Left lung (tissue), 10 donors: ENCODE measurements around the gene LRFN2. TPM values are rescaled to one million over a fixed set of nuclear protein-coding genes. Genes with fewer than 3 reads are reported as not detected.

Experiments used
- ATAC-seq: fragments of 200-7000 bp; cut with Tn5 transposase; one replicate; pipeline ENCODE4 v1.9.1; 2020; ENCODE audit warnings: moderate library complexity
- DNase-seq, 4 donors: peaks; one replicate each; pipeline ENCODE4 v3.0.0-alpha.2; 2013 to 2020
- H3K27ac ChIP-seq, 2 donors: fragments of 200-600 bp; sonication (generic) in 1 of 2; one replicate each; pipeline versions ENCODE4 v1.5.0 to v1.8.0; 2020 to 2021
- H3K27me3 ChIP-seq, 2 donors: fragments of 200-600 bp; sonication (generic) in 1 of 2; one replicate each; pipeline versions ENCODE4 v1.5.0 to v1.8.0; 2020 to 2021
- H3K36me3 ChIP-seq, 2 donors: fragments of 200-600 bp; sonication (generic) in 1 of 2; one replicate each; pipeline versions ENCODE4 v1.5.0 to v1.8.0; 2020 to 2021
- H3K4me1 ChIP-seq, 2 donors: fragments of 200-600 bp; one replicate each; pipeline ENCODE4 v1.8.0; 2021
- H3K4me3 ChIP-seq, 2 donors: fragments of 200-600 bp; sonication (generic) in 1 of 2; one replicate each; pipeline versions ENCODE4 v1.5.0 to v1.8.0; 2020 to 2021; ENCODE audit warnings: mild to moderate bottlenecking in 1 of 2
- H3K9me3 ChIP-seq, 2 donors: fragments of 200-600 bp; sonication (generic) in 1 of 2; one replicate each; pipeline versions ENCODE4 v1.5.0 to v1.8.0; 2020 to 2021
- intact Hi-C, 2 donors: fragments of 100-400 bp; cut with DNase I; formaldehyde crosslinking; loops; one replicate each; pipeline versions ENCODE4 v1.11.2 to v1.14.2; 2022
- polyA plus RNA-seq, 6 donors: library from polyadenylated mRNA; unstranded; fragments of 120-200 nt; gene quantifications; one replicate each; pipeline ENCODE4 v1.2.1, GENCODE V29; 2013; ENCODE audit not compliant: insufficient read length in 6 of 6
- total RNA-seq, 2 donors: library from RNA; stranded (reverse); fragmentation: NEBNext Ultra II Directional; extraction: Animal tissue kit (Norgen Biotek cat#: 25700); gene quantifications; one replicate each; pipeline ENCODE4 v1.2.1, GENCODE V29; 2021
- TF ChIP-seq, protein P1 (sequence below), 2 donors: fragments of 200-600 bp; sonication (generic) in 1 of 2; IDR thresholded peaks; one replicate each; pipeline versions ENCODE4 v1.5.0 to v1.8.0; 2021; ENCODE audit warnings: antibody characterized with exemption in 2 of 2
- donor health status: DM: no; HTN: yes; CAD: no.
- donor health status: DM: no; HTN: no; CAD: no.

LRFN2 gene
- total and polyA plus RNA-seq, 8 donors = 0.05 to 0.18 (median 0.11) TPM; not detected in 2

DNA sequence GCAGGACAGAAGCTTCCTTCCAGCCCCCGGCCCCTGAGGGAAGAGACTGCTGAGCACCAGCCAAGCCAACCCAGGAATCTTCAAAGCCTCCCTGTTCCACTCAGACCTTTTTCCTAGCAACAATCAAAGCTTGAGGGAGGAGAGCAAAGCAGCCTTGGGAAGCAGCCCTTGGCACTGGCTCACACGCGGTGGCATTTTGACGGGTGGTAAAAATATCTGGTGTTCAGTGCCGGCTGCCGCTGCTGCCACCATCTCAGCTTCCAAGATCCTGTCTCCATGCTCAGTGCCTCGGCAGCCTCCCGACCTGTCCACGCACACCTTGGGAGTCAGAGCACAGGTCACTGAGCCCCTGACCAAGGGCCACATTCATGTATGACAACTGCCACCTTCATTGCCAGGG is 170.1 kb downstream of the LRFN2 start:
- H3K4me3 ChIP-seq = no peak overlapping the region
- no peak overlapping the region for H3K27ac ChIP-seq
- no peaks in the 10 kb centered on the region for H3K27me3 ChIP-seq
- TF ChIP-seq, protein P1, sequence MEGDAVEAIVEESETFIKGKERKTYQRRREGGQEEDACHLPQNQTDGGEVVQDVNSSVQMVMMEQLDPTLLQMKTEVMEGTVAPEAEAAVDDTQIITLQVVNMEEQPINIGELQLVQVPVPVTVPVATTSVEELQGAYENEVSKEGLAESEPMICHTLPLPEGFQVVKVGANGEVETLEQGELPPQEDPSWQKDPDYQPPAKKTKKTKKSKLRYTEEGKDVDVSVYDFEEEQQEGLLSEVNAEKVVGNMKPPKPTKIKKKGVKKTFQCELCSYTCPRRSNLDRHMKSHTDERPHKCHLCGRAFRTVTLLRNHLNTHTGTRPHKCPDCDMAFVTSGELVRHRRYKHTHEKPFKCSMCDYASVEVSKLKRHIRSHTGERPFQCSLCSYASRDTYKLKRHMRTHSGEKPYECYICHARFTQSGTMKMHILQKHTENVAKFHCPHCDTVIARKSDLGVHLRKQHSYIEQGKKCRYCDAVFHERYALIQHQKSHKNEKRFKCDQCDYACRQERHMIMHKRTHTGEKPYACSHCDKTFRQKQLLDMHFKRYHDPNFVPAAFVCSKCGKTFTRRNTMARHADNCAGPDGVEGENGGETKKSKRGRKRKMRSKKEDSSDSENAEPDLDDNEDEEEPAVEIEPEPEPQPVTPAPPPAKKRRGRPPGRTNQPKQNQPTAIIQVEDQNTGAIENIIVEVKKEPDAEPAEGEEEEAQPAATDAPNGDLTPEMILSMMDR (IDR thresholded peaks at IDR 0.05) = no peak
- H3K9me3 ChIP-seq = no peaks in the 10 kb centered on the region
- H3K4me1 ChIP-seq = no peaks in the 10 kb centered on the region
- DNase-seq (no peak), ATAC-seq (no peak)
- intact Hi-C loops = no loop called here
- no peaks in the 10 kb centered on the region for H3K36me3 ChIP-seq

DNA sequence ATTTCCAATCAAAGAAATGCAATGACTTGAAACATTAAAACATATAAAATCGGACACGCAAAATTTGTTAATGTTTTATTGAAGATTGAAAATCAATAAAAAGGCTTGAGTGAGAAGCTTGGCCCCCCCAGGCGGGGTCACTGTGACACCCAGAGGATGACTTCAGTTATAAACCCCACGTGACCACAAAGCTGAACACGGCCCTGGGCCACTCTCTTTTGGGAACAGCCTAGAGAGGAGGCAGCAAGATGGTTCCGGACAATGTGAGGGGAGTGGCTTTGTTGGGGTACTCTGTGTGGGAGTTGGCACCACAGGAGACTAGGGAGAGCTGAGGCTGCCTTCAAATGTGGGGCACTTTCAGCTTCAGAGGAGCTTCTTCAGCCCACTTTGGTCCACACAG is 172.5 kb downstream of the LRFN2 start:
- Histone ChIP-seq H3K4me1 (no peaks in the 10 kb centered on the region), H3K4me3 (no peak overlapping the region), H3K9me3 (no peaks in the 10 kb centered on the region), H3K36me3 (no peaks in the 10 kb centered on the region), H3K27ac (no peak overlapping the region), H3K27me3 (peaks cover 0 to 9% of the 10 kb centered on the region in 2 donors)
- intact Hi-C loops = no loop called here
- DNase-seq (no peak), ATAC-seq (no peak)
- TF ChIP-seq, protein P1 (IDR thresholded peaks at IDR 0.05) = no peak

DNA sequence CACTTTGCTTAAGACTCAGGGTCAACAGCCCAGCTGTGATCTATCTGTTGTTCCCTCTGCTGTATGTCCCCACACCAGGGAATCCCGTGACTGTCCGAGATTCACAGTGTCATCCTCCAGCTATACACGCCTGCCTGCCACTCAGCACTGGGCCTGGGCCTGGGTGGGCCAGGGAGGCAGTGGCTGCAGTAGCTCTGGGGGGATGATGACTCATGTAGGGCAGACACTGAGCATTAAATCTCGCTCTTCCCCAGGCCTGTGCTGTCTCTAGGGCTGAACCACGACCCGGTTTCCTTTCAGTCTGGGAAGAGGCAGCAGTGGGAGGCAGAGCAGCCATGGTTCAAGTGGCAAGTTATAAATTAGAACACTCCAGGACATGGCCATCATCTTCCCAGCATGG is 173.9 kb downstream of the LRFN2 start:
- H3K9me3 ChIP-seq = no peaks in the 10 kb centered on the region
- no peak overlapping the region for H3K4me3 ChIP-seq
- TF ChIP-seq, protein P1 (IDR thresholded peaks at IDR 0.05) = no peak
- H3K27me3 ChIP-seq = peaks cover 0 to 9% of the 10 kb centered on the region in 2 donors
- no peak overlapping the region for H3K27ac ChIP-seq
- H3K36me3 ChIP-seq = no peaks in the 10 kb centered on the region
- intact Hi-C loops = no loop called here
- peak; percentile 36 for ATAC-seq
- peak in 1 of 4 donors; percentile 12 for DNase-seq
- no peaks in the 10 kb centered on the region for H3K4me1 ChIP-seq

DNA sequence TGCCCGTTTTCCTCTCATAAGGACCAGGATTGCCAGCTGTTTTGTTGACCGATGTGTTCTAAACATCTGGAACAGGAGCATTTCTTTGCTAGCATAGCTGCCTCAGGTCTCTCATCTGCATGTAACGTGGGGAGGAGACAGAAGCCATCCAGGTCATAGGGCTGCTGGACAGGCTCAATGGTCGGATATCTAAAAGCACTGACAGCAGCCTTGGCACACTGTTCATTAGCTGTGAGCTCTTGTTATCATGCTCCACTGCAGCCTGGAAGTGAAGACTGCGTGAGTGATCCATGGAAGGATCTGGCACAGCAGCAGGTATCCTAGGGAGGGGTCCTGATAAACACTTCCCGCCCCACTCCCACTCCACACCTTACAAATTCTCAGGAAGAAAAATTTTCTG is 175.3 kb downstream of the LRFN2 start:
- Histone ChIP-seq H3K36me3 (no peaks in the 10 kb centered on the region), H3K9me3 (no peaks in the 10 kb centered on the region), H3K27ac (no peak overlapping the region), H3K4me3 (no peak overlapping the region), H3K27me3 (peaks cover 0 to 9% of the 10 kb centered on the region in 2 donors), H3K4me1 (no peaks in the 10 kb centered on the region)
- TF ChIP-seq, protein P1 (IDR thresholded peaks at IDR 0.05) = no peak
- intact Hi-C loops = no loop called here
- no peak for DNase-seq
- ATAC-seq = no peak

DNA sequence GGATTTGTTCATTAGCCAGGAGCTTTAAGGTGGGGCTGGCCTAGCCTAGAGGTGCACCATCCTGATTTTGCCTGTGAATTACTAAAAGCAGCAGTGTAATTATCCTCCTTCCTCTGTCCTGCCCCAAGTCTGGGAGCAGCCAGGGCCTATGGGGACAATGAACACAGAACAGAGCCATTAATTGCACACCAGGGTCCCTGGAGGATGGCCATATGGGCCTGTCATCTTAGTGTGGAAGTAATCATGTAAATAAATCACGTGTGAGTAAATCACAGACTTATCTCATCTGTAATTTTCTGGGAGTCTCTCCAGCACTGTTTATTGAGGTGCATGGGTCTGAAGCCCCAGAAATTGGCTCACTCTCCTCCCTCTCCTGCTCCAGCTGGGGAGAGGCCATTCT is 176.3 kb downstream of the LRFN2 start:
- Histone ChIP-seq H3K4me3 (no peak overlapping the region), H3K27me3 (peaks cover 0 to 9% of the 10 kb centered on the region in 2 donors), H3K27ac (no peak overlapping the region), H3K4me1 (no peaks in the 10 kb centered on the region), H3K36me3 (no peaks in the 10 kb centered on the region), H3K9me3 (no peaks in the 10 kb centered on the region)
- TF ChIP-seq, protein P1 (IDR thresholded peaks at IDR 0.05) = no peak
- DNase-seq (no peak), ATAC-seq (no peak)
- intact Hi-C loops = no loop called here
